Natural killer cell (primary cell): ENCODE measurements around the gene TUFT1. TPM values are rescaled to one million over a fixed set of nuclear protein-coding genes. Genes with fewer than 3 reads are reported as not detected.
"Not testable (repeated sequence)": the region's sequence is repeated elsewhere in the genome, so short reads cannot be mapped to it uniquely, and the experiment has no call there.

Source experiments
- ATAC-seq, 3 donors: fragments of 150-1000 bp in 2 of 3; fragments of 200-7000 bp in 1 of 3; cut with Tn5 transposase; 1 replicate in 1 of 3; 2 replicates in 2 of 3; pipeline ENCODE4 v1.10.0; 2021; ENCODE audit warnings: mild to moderate bottlenecking in 2 of 3, moderate library complexity in 2 of 3
- DNase-seq, 2 donors: peaks; one replicate each; pipeline versions ENCODE4 v3.0.0 to v3.0.0-alpha.2; 2013 to 2021; ENCODE audit warnings: mixed read lengths in 1 of 2
- H3K27ac ChIP-seq: one replicate; pipeline ENCODE4 v1.5.1; 2013; ENCODE audit warnings: mild to moderate bottlenecking, low read length
- H3K27me3 ChIP-seq: one replicate; pipeline ENCODE4 v1.6.1; 2013; ENCODE audit warnings: low read length; ENCODE audit not compliant: control insufficient read depth, insufficient read depth
- H3K36me3 ChIP-seq: one replicate; pipeline ENCODE4 v1.6.1; 2013; ENCODE audit warnings: low read length; ENCODE audit not compliant: control insufficient read depth, insufficient read depth
- H3K4me1 ChIP-seq: one replicate; pipeline ENCODE4 v1.6.1; 2013; ENCODE audit warnings: low read length; ENCODE audit not compliant: control insufficient read depth, insufficient read depth
- H3K4me3 ChIP-seq: one replicate; pipeline ENCODE4 v1.5.1; 2013; ENCODE audit warnings: low read length
- H3K9me3 ChIP-seq: one replicate; pipeline ENCODE4 v1.6.1; 2013; ENCODE audit warnings: low read length; ENCODE audit not compliant: control insufficient read depth, insufficient read depth
- H3K27ac Mint-ChIP-seq, 2 donors: one replicate each; pipeline ENCODE4 v1.8.0; 2022; ENCODE audit warnings: mild to moderate bottlenecking in 2 of 2, mixed read lengths in 2 of 2, moderate library complexity in 1 of 2
- H3K27me3 Mint-ChIP-seq, 2 donors: one replicate each; pipeline ENCODE4 v1.8.0; 2022; ENCODE audit warnings: low read depth in 2 of 2, mixed read lengths in 2 of 2
- H3K36me3 Mint-ChIP-seq: one replicate; pipeline ENCODE4 v1.8.0; 2022; ENCODE audit warnings: mixed read lengths
- H3K4me1 Mint-ChIP-seq, 2 donors: one replicate each; pipeline ENCODE4 v1.8.0; 2022; ENCODE audit warnings: mixed read lengths in 2 of 2
- H3K4me3 Mint-ChIP-seq: one replicate; pipeline ENCODE4 v1.8.0; 2022; ENCODE audit warnings: mild to moderate bottlenecking, moderate library complexity, mixed read lengths
- H3K9me3 Mint-ChIP-seq, 2 donors: one replicate each; pipeline ENCODE4 v1.8.0; 2022; ENCODE audit warnings: mixed read lengths in 2 of 2
- WGBS: methylation state at CpG from one replicate; pipeline ENCODE4 v1.1.7; 2013; ENCODE audit warnings: missing lambda C conversion rate; ENCODE audit not compliant: insufficient coverage; 5-methylcytosine and 5-hydroxymethylcytosine counted together
- intact Hi-C: fragments of 100-400 bp; cut with micrococcal nuclease; formaldehyde crosslinking; loops from one replicate; pipeline ENCODE4 v1.14.2; 2022
- total RNA-seq, 4 donors: library from RNA; stranded (reverse); fragments of 120-200 nt in 1 of 4; gene quantifications; one replicate each; pipeline versions ENCODE4 v1.2.3 to v1.2.4, GENCODE V29; 2013 to 2022
- TF ChIP-seq, protein P1 (sequence below): fragments of 200-600 bp; IDR thresholded peaks from one replicate; pipeline ENCODE4 v1.8.0; 2022; ENCODE audit warnings: antibody characterized with exemption

TUFT1 gene
- total RNA-seq, 3 donors from 2014 or later (not counting 1 experiment from before 2014, with no cell fraction given): 4.6 to 7.2 (median 5.0) TPM

DNA sequence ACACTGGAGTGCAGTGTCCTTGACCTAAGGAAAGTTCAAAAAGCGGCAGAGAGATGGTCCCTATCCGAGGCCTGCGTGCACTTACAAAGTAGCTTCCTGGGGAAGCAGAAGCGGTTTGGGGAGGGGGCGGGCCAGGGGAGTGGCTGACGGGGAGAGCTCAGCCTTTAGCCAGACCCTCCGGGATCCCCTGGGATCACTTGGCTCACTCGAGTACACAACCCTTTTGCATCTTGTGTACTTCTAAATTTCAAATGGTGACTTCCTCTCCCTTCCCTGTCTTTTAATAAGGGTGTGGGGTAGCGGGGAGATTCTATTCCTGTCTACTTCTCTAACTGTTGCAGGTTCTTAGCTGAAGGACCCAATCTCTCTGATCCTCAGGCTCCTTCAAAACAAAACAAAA is 53.6 kb downstream of the TUFT1 start:
- H3K4me3 ChIP-seq: no peak overlapping the region
- peaks cover 4% of the 10 kb centered on the region for H3K4me1 ChIP-seq
- ATAC-seq: peak; percentile 20 to 37 (median 37)
- no peaks in the 10 kb centered on the region for H3K9me3 Mint-ChIP-seq
- no peak for DNase-seq
- H3K27me3 ChIP-seq: no peaks in the 10 kb centered on the region
- no peaks in the 10 kb centered on the region for H3K9me3 ChIP-seq
- no peaks in the 10 kb centered on the region for H3K36me3 Mint-ChIP-seq
- H3K27me3 Mint-ChIP-seq: peaks cover 11 to 15% of the 10 kb centered on the region in 2 donors
- H3K4me3 Mint-ChIP-seq: peak overlapping the region; percentile 47
- WGBS: 11% methylated on average over 6 of the region's 9 CpGs
- H3K27ac ChIP-seq: no peak overlapping the region
- intact Hi-C loops: loop anchor here (1.0 to 10.0 kb wide), 2 partner anchors 149 to 243 kb away; no protein-coding TSS in a partner anchor
- peaks cover 7 to 8% of the 10 kb centered on the region in 2 donors for H3K4me1 Mint-ChIP-seq
- TF ChIP-seq, protein P1, sequence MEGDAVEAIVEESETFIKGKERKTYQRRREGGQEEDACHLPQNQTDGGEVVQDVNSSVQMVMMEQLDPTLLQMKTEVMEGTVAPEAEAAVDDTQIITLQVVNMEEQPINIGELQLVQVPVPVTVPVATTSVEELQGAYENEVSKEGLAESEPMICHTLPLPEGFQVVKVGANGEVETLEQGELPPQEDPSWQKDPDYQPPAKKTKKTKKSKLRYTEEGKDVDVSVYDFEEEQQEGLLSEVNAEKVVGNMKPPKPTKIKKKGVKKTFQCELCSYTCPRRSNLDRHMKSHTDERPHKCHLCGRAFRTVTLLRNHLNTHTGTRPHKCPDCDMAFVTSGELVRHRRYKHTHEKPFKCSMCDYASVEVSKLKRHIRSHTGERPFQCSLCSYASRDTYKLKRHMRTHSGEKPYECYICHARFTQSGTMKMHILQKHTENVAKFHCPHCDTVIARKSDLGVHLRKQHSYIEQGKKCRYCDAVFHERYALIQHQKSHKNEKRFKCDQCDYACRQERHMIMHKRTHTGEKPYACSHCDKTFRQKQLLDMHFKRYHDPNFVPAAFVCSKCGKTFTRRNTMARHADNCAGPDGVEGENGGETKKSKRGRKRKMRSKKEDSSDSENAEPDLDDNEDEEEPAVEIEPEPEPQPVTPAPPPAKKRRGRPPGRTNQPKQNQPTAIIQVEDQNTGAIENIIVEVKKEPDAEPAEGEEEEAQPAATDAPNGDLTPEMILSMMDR: no peak
- no peaks in the 10 kb centered on the region for H3K36me3 ChIP-seq
- H3K27ac Mint-ChIP-seq: peak overlapping the region in 1 of 2 donors; percentile 45

DNA sequence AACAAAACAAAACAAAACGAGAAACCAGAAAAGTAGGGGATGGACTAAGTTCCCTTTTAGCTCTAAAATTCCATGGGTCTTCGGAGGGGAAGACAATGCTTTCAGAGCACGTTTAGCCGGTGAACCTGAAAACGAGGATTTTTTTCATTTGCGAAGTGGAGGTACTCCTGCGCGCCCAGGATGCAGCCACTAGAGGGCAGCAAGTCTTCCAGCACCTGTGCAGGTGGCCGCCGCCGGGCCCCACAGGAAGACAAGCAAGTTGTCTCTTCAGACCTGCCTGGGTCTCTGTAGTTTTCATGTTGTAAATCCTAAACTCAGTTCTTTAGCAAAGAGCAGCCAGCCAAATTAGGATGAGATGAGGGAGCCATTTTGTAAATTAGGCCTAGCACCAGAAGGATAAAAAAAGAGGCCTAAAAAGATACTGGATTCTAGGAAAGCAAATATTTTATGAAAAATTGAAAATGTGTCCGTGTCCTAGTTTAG is 54.1 kb downstream of the TUFT1 start:
- Mint-ChIP-seq H3K27me3 (peaks cover 11 to 15% of the 10 kb centered on the region in 2 donors), H3K4me3 (peak overlapping the region; percentile 47), H3K36me3 (no peaks in the 10 kb centered on the region), H3K4me1 (peaks cover 7 to 8% of the 10 kb centered on the region in 2 donors), H3K9me3 (no peaks in the 10 kb centered on the region), H3K27ac (peak overlapping the region in 1 of 2 donors; percentile 45)
- ATAC-seq: peak; percentile 87 to 99 (median 98)
- Histone ChIP-seq H3K27me3 (no peaks in the 10 kb centered on the region), H3K36me3 (no peaks in the 10 kb centered on the region), H3K4me3 (no peak overlapping the region), H3K4me1 (peaks cover 4% of the 10 kb centered on the region), H3K9me3 (no peaks in the 10 kb centered on the region), H3K27ac (no peak overlapping the region)
- TF ChIP-seq, protein P1: peak; percentile 95
- intact Hi-C loops: loop anchor here (1.0 to 10.0 kb wide), 2 partner anchors 149 to 242 kb away; no protein-coding TSS in a partner anchor
- peak; percentile 68 to 92 for DNase-seq
- 9% methylated on average over 12 of the region's 12 CpGs for WGBS

DNA sequence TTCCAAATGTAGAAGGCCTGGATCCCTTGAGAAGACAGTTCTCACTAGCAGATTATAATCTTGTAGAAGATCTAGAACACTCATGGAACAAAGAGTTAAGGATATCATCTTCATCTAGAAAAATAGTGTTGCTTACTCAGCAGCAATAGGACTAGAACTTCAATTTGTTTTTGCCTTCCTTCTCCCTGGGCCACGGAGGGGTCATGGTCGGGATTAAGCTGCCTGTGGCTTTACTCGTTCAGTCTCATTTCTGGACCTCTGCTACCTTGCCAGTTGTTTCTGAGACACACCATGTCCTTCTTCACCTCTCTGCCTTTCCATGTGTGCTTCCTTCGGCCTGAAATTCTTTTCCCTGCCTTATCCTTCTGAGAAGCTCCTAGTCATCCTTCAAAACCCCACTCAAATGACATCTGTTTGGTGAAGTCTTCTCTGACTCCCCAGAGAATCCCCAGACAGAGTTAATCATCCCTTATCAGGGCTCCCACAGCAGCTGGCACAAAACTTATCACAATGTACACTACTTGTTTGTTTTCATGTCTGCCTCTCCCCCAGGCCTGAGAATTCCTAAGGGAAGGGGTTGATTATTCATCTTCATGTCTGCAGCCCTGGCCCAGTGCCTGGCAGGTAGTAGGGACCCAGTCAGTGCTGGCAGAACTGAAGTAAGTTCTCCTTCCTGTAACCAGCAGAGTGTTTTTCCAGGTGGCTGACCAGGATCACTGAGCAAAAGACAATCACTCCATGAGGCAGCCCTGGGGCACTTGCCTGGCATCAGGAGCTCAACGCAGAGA is 56.3 kb downstream of the TUFT1 start:
- TF ChIP-seq, protein P1: no peak
- Histone ChIP-seq H3K4me1 (peaks cover 4% of the 10 kb centered on the region), H3K27me3 (no peaks in the 10 kb centered on the region), H3K27ac (no peak overlapping the region), H3K36me3 (no peaks in the 10 kb centered on the region), H3K4me3 (no peak overlapping the region), H3K9me3 (no peaks in the 10 kb centered on the region)
- Mint-ChIP-seq H3K9me3 (no peaks in the 10 kb centered on the region), H3K27ac (peak overlapping the region in 1 of 2 donors; percentile 36), H3K27me3 (peaks cover 4 to 9% of the 10 kb centered on the region in 2 donors), H3K4me3 (no peak overlapping the region), H3K4me1 (peaks cover 7 to 8% of the 10 kb centered on the region in 2 donors), H3K36me3 (no peaks in the 10 kb centered on the region)
- no peak for DNase-seq
- no peak for ATAC-seq
- intact Hi-C loops: loop anchor here (10.0 kb wide), 1 partner anchor 152 kb away; no protein-coding TSS in a partner anchor
- WGBS: 90% methylated on average over 5 of the region's 5 CpGs

DNA sequence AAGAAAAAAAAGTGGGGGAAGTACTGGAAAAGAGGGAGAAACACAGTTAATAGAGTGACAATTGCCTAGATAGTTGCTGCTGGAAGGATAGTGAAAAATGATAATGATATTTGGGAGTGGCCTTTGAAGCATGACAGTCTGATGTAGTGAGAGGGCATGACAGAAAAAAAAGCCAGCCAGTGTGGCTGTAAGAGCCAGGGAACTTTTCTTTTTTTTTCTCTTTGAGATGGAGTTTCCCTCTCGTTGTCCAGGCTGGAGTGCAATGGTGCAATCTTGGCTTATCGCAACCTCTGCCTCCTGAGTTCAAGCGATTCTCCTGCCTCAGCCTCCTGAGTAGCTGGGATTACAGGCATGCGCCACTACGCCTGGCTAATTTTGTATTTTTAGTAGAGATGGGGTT is 62.4 kb downstream of the TUFT1 start:
- intact Hi-C loops, H3K27ac Mint-ChIP-seq, H3K9me3 Mint-ChIP-seq, H3K4me1 ChIP-seq, H3K27me3 ChIP-seq, H3K4me3 Mint-ChIP-seq, H3K4me3 ChIP-seq, H3K27ac ChIP-seq, H3K4me1 Mint-ChIP-seq, H3K36me3 Mint-ChIP-seq, ATAC-seq, DNase-seq, H3K36me3 ChIP-seq, H3K9me3 ChIP-seq: not testable (repeated sequence)
- WGBS: 100% methylated on average over 3 of the region's 5 CpGs
- peaks cover 18 to 21% of the 10 kb centered on the region in 2 donors for H3K27me3 Mint-ChIP-seq
